Endothelial cell (in vitro differentiated cells): Measurements from ENCODE around the gene TMEM184B. TPM values are rescaled to one million over a fixed set of nuclear protein-coding genes. Genes with fewer than 3 reads are reported as not detected.
A peak's percentile ranks its signal among the peaks of the same experiment; 100 is the strongest.

Source experiments
- DNase-seq: peaks from one replicate; pipeline ENCODE4 v3.0.0; 2021; ENCODE audit warnings: low spot score
- H3K27ac Mint-ChIP-seq: one replicate; pipeline ENCODE4 v1.8.0; 2021; ENCODE audit warnings: mixed read lengths, inconsistent platforms; ENCODE audit not compliant: unreplicated experiment
- H3K27me3 Mint-ChIP-seq: one replicate; pipeline ENCODE4 v1.8.0; 2021; ENCODE audit warnings: mild to moderate bottlenecking, moderate library complexity, mixed read lengths, inconsistent platforms; ENCODE audit not compliant: unreplicated experiment
- H3K36me3 Mint-ChIP-seq: one replicate; pipeline ENCODE4 v1.8.0; 2021; ENCODE audit warnings: mild to moderate bottlenecking, low read depth, mixed read lengths, inconsistent platforms; ENCODE audit not compliant: unreplicated experiment
- H3K4me1 Mint-ChIP-seq: one replicate; pipeline ENCODE4 v1.8.0; 2021; ENCODE audit warnings: mild to moderate bottlenecking, mixed read lengths, inconsistent platforms; ENCODE audit not compliant: unreplicated experiment
- H3K4me3 Mint-ChIP-seq: one replicate; pipeline ENCODE4 v1.8.0; 2021; ENCODE audit warnings: mild to moderate bottlenecking, mixed read lengths, inconsistent platforms; ENCODE audit not compliant: unreplicated experiment
- H3K9me3 Mint-ChIP-seq: one replicate; pipeline ENCODE4 v1.8.0; 2021; ENCODE audit warnings: mixed read lengths, inconsistent platforms; ENCODE audit not compliant: unreplicated experiment
- CTCF ChIP-seq: fragments of 200-600 bp; sonication (generic); IDR thresholded peaks from one replicate; pipeline ENCODE4 v1.5.0; 2021; ENCODE audit warnings: antibody characterized with exemption; ENCODE audit not compliant: unreplicated experiment
- total RNA-seq: library from RNA; stranded (reverse); fragmentation: NEBNext Ultra II Directional; extraction: Animal tissue kit (Norgen Biotek cat#: 25700); gene quantifications from one replicate; pipeline ENCODE4 v1.2.1, GENCODE V29; 2021; ENCODE audit not compliant: unreplicated experiment

The TMEM184B gene
- total RNA-seq, 1 donor from 2014 or later, result 59.8 TPM

GRCh38 chr22:38201711-38202436 is 70.9 kb downstream of the TMEM184B start, which contains the start of gene MAFF:
Gene MAFF (plus strand): TSS chr22:38201994. CDS start chr22:38213854, 11,860 bp downstream.
- Mint-ChIP-seq H3K9me3 (no peaks in the 10 kb centered on the region), H3K27me3 (peaks cover 15% of the 10 kb centered on the region), H3K4me1 (peaks cover 23% of the 10 kb centered on the region), H3K4me3 (peak within 1 kb of the TSS; percentile 85), H3K36me3 (no peaks in the 10 kb centered on the region), H3K27ac (peak within 1 kb of the TSS; percentile 43)
- peak; percentile 92 for DNase-seq
- TF ChIP-seq CTCF, result no peak

- Mint-ChIP-seq H3K27ac (peak overlapping the region; percentile 43), H3K4me1 (peaks cover 23% of the 10 kb centered on the region), H3K27me3 (peaks cover 15% of the 10 kb centered on the region), H3K36me3 (no peaks in the 10 kb centered on the region), H3K9me3 (no peaks in the 10 kb centered on the region), H3K4me3 (peak overlapping the region; percentile 82)
- DNase-seq, result no peak
- no peak for TF ChIP-seq CTCF
Measured at GRCh38 chr22:38201371-38201710, 71.5 kb downstream of the TMEM184B start.

GRCh38 chr22:38199826-38200559 is 72.8 kb downstream of the TMEM184B start:
- TF ChIP-seq CTCF, result no peak
- H3K27ac Mint-ChIP-seq, result no peak overlapping the region
- H3K4me1 Mint-ChIP-seq, result peaks cover 23% of the 10 kb centered on the region
- no peak for DNase-seq
- H3K9me3 Mint-ChIP-seq, result no peaks in the 10 kb centered on the region
- H3K4me3 Mint-ChIP-seq, result no peak overlapping the region
- H3K36me3 Mint-ChIP-seq, result no peaks in the 10 kb centered on the region
- H3K27me3 Mint-ChIP-seq, result peaks cover 12% of the 10 kb centered on the region

GRCh38 chr22:38196791-38197419 is 75.9 kb downstream of the TMEM184B start:
- Mint-ChIP-seq H3K4me3 (no peak overlapping the region), H3K4me1 (peaks cover 10% of the 10 kb centered on the region), H3K9me3 (no peaks in the 10 kb centered on the region), H3K27ac (no peak overlapping the region), H3K36me3 (no peaks in the 10 kb centered on the region), H3K27me3 (peaks cover 13% of the 10 kb centered on the region)
- TF ChIP-seq CTCF, result no peak
- DNase-seq, result no peak

- no peak overlapping the region for H3K27ac Mint-ChIP-seq
- H3K9me3 Mint-ChIP-seq, result no peaks in the 10 kb centered on the region
- TF ChIP-seq CTCF, result no peak
- H3K36me3 Mint-ChIP-seq, result no peaks in the 10 kb centered on the region
- H3K27me3 Mint-ChIP-seq, result peaks cover 4% of the 10 kb centered on the region
- no peak for DNase-seq
- H3K4me1 Mint-ChIP-seq, result no peaks in the 10 kb centered on the region
- no peak overlapping the region for H3K4me3 Mint-ChIP-seq
Measured at GRCh38 chr22:38193580-38193979, 79.2 kb downstream of the TMEM184B start.
